HL-60 (cell line): ENCODE data around the gene U2AF1L4.

Source experiments
- GABPA ChIP-seq: IDR thresholded peaks from 2 replicates; pipeline ENCODE4 v1.6.1; 2012; ENCODE audit warnings: low read depth
- POLR2AphosphoS5 ChIP-seq: IDR thresholded peaks from 2 replicates; pipeline ENCODE4 v1.6.1; 2012; ENCODE audit warnings: low read depth
- REST ChIP-seq: IDR thresholded peaks from 2 replicates; pipeline ENCODE4 v1.6.1; 2012; ENCODE audit warnings: low read depth; ENCODE audit not compliant: insufficient replicate concordance
- TF ChIP-seq, protein P1 (sequence below): IDR thresholded peaks from one replicate; pipeline ENCODE4 v1.5.1; 2011; ENCODE audit warnings: low read length, control low read depth, inconsistent platforms; ENCODE audit not compliant: insufficient read depth

GRCh38 chr19:35733180-35734125 is 11.8 kb downstream of the U2AF1L4 start:
- TF ChIP-seq, protein P1, sequence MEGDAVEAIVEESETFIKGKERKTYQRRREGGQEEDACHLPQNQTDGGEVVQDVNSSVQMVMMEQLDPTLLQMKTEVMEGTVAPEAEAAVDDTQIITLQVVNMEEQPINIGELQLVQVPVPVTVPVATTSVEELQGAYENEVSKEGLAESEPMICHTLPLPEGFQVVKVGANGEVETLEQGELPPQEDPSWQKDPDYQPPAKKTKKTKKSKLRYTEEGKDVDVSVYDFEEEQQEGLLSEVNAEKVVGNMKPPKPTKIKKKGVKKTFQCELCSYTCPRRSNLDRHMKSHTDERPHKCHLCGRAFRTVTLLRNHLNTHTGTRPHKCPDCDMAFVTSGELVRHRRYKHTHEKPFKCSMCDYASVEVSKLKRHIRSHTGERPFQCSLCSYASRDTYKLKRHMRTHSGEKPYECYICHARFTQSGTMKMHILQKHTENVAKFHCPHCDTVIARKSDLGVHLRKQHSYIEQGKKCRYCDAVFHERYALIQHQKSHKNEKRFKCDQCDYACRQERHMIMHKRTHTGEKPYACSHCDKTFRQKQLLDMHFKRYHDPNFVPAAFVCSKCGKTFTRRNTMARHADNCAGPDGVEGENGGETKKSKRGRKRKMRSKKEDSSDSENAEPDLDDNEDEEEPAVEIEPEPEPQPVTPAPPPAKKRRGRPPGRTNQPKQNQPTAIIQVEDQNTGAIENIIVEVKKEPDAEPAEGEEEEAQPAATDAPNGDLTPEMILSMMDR, result no peak
- TF ChIP-seq REST (no peak), POLR2AphosphoS5 (no peak), GABPA (no peak)
